Lower lobe of right lung (tissue), 2 donors: Measurements from ENCODE around the gene KANK3. TPM values are rescaled to one million over a fixed set of nuclear protein-coding genes. Genes with fewer than 3 reads are reported as not detected.
A peak's percentile ranks its signal among the peaks of the same experiment; 100 is the strongest.
"Not testable (repeated sequence)": the region's sequence is repeated elsewhere in the genome, so short reads cannot be mapped to it uniquely, and the experiment has no call there.

Experiments
- ATAC-seq, 2 donors: fragments of 200-7000 bp; cut with Tn5 transposase; one replicate each; pipeline ENCODE4 v1.9.1; 2020 to 2022; ENCODE audit warnings: mild to moderate bottlenecking in 2 of 2, moderate library complexity in 2 of 2
- DNase-seq: peaks from one replicate; pipeline ENCODE4 v3.0.0-alpha.2; 2020
- H3K27ac ChIP-seq: fragments of 200-600 bp; one replicate; pipeline ENCODE4 v1.8.0; 2022
- H3K27me3 ChIP-seq: fragments of 200-600 bp; one replicate; pipeline ENCODE4 v1.8.0; 2022; ENCODE audit warnings: low read depth
- H3K36me3 ChIP-seq: fragments of 200-600 bp; one replicate; pipeline ENCODE4 v1.8.0; 2022; ENCODE audit warnings: mild to moderate bottlenecking
- H3K4me1 ChIP-seq: fragments of 200-600 bp; one replicate; pipeline ENCODE4 v1.8.0; 2022
- H3K4me3 ChIP-seq: fragments of 200-600 bp; one replicate; pipeline ENCODE4 v1.8.0; 2022; ENCODE audit warnings: mild to moderate bottlenecking
- H3K9me3 ChIP-seq: fragments of 200-600 bp; one replicate; pipeline ENCODE4 v1.8.0; 2022
- CTCF ChIP-seq: fragments of 200-600 bp; IDR thresholded peaks from one replicate; pipeline ENCODE4 v1.8.0; 2022; ENCODE audit warnings: antibody characterized with exemption, mild to moderate bottlenecking
- intact Hi-C: fragments of 100-400 bp; cut with DNase I; formaldehyde crosslinking; loops from one replicate; pipeline ENCODE4 v1.11.0; 2022
- total RNA-seq: library from RNA; stranded (reverse); fragmentation: NEBNext Ultra II Directional; extraction: Animal tissue kit (Norgen Biotek cat#: 25700); gene quantifications from one replicate; pipeline ENCODE4 v1.2.1, GENCODE V29; 2021
- donor health status: DM: no; HTN: yes; CAD: no; lungs with severe emphysema.

KANK3 gene
- total RNA-seq, 1 donor from 2014 or later: 49.0 TPM

GRCh38 chr19:8360196-8360595, 17.1 kb upstream of the KANK3 start:
- Histone ChIP-seq H3K9me3 (no peaks in the 10 kb centered on the region), H3K27me3 (peaks cover 6% of the 10 kb centered on the region), H3K4me3 (no peak overlapping the region), H3K36me3 (no peaks in the 10 kb centered on the region), H3K27ac (no peak overlapping the region), H3K4me1 (peaks cover 51% of the 10 kb centered on the region)
- ATAC-seq (no peak), DNase-seq (no peak)
- intact Hi-C loops: no loop called here
- no peak for TF ChIP-seq CTCF

- H3K4me3 ChIP-seq: no peak overlapping the region
- DNase-seq: no peak
- no peak for ATAC-seq
- H3K36me3 ChIP-seq: no peaks in the 10 kb centered on the region
- H3K27me3 ChIP-seq: no peaks in the 10 kb centered on the region
- peaks cover 48% of the 10 kb centered on the region for H3K4me1 ChIP-seq
- intact Hi-C loops: no loop called here
- no peak overlapping the region for H3K27ac ChIP-seq
- no peaks in the 10 kb centered on the region for H3K9me3 ChIP-seq
- TF ChIP-seq CTCF: no peak
Observed at GRCh38 chr19:8358948-8359347, 15.9 kb upstream of the KANK3 start.

DNA sequence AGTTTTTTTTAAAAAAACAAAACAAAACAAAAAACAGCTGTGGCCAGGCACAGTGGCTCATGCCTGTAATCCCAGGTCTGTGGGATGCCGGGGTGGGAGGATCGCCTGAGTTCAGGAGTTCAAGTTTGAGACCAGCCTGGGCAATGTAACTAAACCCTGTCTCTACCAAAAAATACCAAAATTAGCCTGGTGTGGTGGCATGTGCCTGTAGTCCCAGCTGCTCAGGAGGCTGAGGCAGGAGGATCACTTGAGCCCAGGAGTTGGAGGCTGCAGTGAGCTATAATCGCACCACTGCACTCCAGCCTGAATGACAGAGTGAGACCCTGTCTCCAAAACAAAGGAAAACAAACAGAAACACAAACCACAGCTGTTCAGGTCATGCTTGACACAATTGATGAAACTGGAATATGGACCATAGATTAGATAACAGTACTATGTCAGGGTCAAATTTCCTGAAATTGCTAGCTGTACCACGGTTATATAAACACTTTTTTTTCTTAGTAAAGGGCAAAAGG, 14.0 kb upstream of the KANK3 start:
- intact Hi-C loops: no loop called here
- ATAC-seq (no peak), DNase-seq (no peak)
- Histone ChIP-seq H3K4me3 (no peak overlapping the region), H3K9me3 (no peaks in the 10 kb centered on the region), H3K27me3 (no peaks in the 10 kb centered on the region), H3K36me3 (no peaks in the 10 kb centered on the region), H3K4me1 (peaks cover 42% of the 10 kb centered on the region), H3K27ac (no peak overlapping the region)
- TF ChIP-seq CTCF: no peak

- DNase-seq: no peak
- H3K27ac ChIP-seq: peak overlapping the region; percentile 6
- intact Hi-C loops: no loop called here
- no peaks in the 10 kb centered on the region for H3K27me3 ChIP-seq
- TF ChIP-seq CTCF: no peak
- H3K9me3 ChIP-seq: no peaks in the 10 kb centered on the region
- no peak overlapping the region for H3K4me3 ChIP-seq
- no peaks in the 10 kb centered on the region for H3K36me3 ChIP-seq
- peaks cover 31% of the 10 kb centered on the region for H3K4me1 ChIP-seq
- peak; percentile 81 to 84 for ATAC-seq
Observed at GRCh38 chr19:8355631-8356402, 12.8 kb upstream of the KANK3 start.

DNA sequence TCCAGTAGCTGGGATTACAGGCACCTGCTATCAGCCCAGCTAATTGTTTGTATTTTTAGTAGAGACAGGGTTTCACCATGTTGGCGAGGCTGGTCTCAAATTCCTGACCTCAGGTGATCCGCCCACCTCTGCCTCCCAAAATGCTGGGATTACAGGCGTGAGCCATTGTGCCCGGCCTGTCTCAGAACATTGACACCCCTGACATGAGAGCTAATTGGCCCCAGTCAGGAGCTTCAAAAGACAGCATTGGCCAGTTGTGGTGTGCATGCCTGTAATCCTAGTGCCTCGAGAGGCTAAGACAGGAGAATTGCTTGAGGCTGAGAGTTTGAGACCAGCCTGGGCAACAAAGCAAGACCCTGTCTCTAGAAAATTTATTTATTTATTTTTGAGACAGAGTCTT, 9.8 kb upstream of the KANK3 start:
- H3K27ac ChIP-seq: peak overlapping the region; percentile 46
- not testable (repeated sequence) for H3K4me3 ChIP-seq

GRCh38 chr19:8352134-8352827, 9.2 kb upstream of the KANK3 start:
- H3K9me3 ChIP-seq: no peaks in the 10 kb centered on the region
- H3K4me3 ChIP-seq: peak overlapping the region; percentile 18
- H3K27me3 ChIP-seq: no peaks in the 10 kb centered on the region
- peaks cover 31% of the 10 kb centered on the region for H3K4me1 ChIP-seq
- ATAC-seq (peak in 1 of 2 donors; percentile 29), DNase-seq (no peak)
- peak overlapping the region; percentile 46 for H3K27ac ChIP-seq
- intact Hi-C loops: no loop called here
- no peak for TF ChIP-seq CTCF
- H3K36me3 ChIP-seq: no peaks in the 10 kb centered on the region

More for the DNA sequence above, 9.8 kb upstream of the KANK3 start:
- H3K27me3 ChIP-seq, H3K9me3 ChIP-seq, H3K36me3 ChIP-seq, intact Hi-C loops, DNase-seq: not testable (repeated sequence)
- peak in 1 of 2 donors; percentile 5 for ATAC-seq
- H3K4me1 ChIP-seq: peaks cover 31% of the 10 kb centered on the region

- intact Hi-C loops, H3K27ac ChIP-seq, H3K36me3 ChIP-seq, DNase-seq, H3K4me3 ChIP-seq, H3K27me3 ChIP-seq, ATAC-seq, H3K9me3 ChIP-seq: not testable (repeated sequence)
- H3K4me1 ChIP-seq: peaks cover 17% of the 10 kb centered on the region
Observed at GRCh38 chr19:8349629-8350372, 6.7 kb upstream of the KANK3 start.
